HG02610 (cell line): ENCODE data around the gene STK10.
"Not testable (repeated sequence)": the region's sequence is repeated elsewhere in the genome, so short reads cannot be mapped to it uniquely, and the experiment has no call there.

ENCODE experiments used
- ATAC-seq: cut with Tn5 transposase; IDR thresholded peaks from one replicate; pipeline ENCODE4 v1.9.1; 2021; ENCODE audit warnings: mild to moderate bottlenecking, moderate library complexity; ENCODE audit not compliant: unreplicated experiment

Gene STK10

DNA sequence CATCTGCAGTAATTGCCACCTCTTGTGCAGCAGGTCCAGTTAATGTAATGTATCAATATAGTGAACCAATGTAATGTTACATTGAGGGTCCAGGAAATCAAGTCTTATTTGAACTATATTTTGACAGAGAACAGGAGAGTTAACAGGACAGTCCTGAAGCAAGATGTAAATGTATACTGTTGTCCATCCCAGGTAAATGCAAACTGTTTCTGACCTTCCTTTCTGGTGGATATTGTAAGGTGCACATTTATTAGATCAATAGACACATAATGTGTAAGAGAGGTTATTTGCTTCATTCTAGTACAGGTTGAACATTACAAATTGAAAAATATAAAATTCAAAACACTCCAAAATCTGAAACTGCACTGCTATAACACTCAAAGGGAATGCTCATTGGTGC lies 158.1 kb downstream of the STK10 start:
- ATAC-seq: no peak

DNA sequence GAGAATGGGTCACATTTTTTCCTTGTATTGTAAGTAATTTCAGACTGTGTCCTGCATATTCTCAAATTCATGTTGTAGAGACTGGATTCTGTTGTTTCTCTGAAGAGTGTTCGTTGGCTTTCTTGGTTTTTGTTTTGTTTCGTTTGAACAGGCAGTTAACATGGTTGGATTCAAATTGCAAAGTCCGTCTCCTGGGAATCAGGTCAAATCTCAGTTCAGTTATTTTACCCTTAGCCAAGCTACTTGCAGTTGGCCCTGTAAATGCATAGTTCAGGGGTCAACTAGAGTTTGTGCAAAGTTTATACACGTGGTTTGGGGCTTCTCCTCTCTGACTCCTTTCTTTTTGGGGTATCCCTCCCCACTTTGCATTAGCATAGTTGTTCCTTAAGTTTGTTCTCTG lies 159.9 kb downstream of the STK10 start:
- no peak for ATAC-seq

DNA sequence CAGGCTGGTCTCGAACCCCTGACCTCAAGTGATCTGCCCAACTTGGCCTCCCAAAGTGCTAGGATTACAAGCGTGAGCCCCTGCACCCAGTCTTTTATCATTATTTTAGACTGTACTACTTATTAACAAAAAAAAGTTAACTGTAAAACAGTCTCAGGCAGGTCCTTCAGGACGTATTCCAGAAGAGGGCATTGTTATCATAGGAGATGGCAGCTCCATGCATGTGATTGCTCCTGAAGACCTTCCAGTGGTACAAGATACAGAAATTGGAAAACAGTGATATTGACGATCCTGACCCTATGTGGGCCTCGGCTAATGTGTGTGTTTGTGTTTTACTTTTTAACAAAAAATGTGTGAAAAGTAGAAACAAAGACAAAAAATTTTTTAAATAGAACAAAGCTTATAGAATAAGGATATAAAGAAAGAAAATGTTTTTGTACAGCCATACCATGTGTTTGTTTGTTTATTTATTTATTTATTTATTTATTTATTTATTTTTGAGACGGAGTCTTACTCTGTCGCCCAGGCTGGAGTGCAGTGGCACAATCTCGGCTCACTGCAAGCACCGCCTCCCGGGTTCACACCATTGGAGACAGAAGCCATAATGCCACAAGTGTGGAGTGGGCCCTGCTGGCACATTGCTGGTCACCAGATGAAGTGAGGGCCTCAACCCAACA lies 167.8 kb downstream of the STK10 start:
- ATAC-seq: not testable (repeated sequence)

DNA sequence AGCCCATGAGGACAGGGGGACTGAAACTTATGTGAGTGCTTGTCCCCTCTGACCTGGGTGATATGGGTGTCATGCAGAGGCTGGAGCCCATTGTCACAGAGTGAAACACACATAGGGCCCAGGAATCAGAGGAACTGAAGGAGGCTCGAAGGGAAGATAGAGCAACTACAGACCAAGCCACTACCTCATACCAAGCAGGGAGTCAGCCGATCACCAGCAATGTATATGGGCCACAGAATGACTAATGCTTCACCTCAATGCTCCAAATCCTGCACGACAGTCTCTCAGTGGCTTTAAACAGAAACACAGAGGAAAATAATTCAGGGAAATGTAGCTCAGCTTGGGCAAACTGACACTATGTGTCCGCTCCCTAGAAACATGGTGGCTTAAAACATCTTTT lies 172.7 kb downstream of the STK10 start:
- ATAC-seq: no peak

DNA sequence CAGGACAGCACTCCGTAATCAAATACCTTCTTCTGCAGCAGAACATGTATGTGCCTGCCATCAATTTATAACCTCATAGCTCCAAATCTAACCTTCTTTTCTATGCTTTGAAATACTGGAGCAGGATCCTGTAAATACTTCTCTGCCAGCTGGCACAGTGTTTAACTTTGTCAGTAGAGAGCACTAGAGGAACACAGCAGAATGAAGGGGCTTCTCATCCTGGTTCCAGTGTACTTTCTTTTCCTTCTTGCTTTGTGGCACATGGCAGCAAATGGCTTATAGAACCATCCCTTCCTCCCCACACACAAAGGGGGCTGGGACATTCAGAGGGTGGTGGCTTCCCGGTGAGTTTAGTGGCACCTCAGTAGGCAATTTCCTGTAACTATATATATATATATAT lies 177.7 kb downstream of the STK10 start:
- ATAC-seq: no peak

DNA sequence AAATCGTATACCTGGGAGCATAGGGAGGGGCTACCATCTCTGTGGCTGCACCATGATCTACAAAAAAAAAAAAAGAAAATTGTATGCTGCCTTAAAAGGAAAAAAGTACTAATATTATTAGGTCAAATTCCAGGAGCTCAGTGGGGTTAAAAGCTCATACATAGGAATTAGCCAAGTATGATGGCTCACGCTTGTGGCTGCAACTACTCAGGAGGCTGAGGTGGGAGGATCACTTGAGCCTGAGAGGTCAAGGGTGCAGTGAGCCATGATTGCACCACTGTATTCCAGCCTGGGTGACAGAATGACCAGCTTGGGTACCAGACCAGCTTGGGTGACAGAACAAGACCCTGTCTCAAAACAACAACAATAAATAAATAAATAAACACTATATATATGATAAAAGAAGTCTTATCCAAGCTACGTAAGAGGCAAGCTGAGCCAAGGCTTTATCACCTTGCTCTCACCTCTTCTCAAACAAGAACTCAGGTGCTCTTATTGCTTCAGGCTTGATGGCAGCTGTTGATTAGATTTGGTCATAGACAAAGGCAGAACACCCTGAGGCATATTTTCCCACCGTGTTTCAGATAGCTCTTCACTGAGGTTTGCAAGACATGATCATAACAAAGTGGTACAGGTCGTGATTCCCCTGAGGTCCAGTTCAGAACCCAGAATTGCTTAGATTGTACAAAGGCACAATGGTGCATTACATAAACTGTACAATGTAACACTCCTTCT lies 178.3 kb downstream of the STK10 start:
- no peak for ATAC-seq

DNA sequence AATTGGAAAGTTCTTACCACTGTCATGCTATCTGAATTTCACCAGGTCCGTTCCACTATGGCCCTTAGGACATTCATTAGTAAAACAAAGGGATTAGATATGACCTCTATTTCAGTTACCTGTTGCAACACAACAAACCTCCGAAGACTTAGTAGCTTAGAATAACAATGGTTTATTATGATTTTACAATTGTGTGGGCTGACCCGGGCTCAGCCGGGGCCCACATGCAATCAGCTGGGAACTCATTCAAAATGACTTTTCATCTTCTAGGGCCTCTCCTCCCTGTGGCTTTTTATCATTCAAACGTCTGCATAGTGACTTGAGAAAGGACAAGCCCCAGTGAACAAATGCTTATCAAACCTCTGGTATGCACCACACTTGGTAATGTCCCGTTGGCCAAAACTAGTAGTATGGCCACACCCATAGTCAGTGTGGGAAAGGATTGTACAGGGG lies 179.3 kb downstream of the STK10 start:
- no peak for ATAC-seq

DNA sequence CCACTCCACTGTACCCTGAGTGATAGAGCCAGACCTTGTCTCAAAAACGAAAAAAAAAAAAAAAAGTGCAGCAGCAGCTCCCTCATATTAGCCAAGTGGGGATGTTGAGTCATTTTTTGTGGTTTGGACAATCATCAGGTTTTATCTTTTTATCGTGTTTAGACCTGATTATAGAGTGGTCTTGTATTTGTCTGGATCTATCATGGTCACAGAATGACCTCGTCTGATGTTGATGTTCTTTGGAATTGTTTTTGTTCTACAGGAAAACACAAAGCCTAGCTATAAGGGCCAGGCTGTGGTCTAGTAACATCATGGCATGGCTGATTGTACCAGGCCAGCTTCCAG lies 179.9 kb downstream of the STK10 start:
- no peak for ATAC-seq

DNA sequence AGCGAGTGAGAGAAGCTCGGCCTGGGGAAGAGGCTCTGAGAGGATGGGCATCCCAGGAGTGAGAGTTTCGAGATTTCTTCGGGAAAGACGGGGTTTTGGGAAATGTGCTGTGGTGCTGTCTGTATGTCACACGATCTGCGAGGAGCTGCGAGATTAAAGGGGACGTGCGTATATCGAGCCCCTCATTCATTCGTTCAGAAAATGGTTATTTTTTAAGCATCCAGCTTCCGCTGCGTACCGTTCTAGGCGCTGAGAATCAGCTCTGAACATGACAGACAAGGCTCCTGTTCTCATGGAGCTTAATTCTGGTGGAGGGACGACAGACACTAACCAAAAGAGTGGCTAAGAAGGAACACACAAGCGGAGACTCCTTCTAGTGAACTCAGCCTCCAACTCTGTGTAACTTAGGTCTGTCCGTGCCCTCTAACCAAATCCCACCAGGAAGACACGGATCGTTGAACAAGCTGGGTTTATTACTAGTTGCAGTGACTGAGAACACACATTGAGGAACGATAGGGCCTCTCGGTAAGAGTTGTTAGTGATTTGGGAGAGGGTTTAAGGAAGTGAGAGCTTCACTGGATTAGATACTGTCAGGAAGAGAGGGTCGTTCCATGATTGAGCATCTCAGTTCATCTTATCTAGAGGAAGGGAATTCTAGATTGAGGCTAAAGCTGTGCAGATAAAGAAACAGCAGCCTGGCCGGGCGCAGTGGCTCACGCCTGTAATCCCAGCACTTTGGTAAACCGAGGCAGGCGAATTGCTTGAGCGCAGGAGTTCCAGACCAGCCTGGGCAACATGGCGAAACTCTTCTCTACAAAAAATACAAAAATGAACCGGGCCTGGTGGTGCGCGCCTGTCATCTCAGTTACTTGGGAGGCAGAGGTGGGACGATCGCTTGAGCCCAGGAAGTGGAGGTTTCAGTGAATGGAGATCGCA lies 180.6 kb downstream of the STK10 start:
- ATAC-seq: no peak

DNA sequence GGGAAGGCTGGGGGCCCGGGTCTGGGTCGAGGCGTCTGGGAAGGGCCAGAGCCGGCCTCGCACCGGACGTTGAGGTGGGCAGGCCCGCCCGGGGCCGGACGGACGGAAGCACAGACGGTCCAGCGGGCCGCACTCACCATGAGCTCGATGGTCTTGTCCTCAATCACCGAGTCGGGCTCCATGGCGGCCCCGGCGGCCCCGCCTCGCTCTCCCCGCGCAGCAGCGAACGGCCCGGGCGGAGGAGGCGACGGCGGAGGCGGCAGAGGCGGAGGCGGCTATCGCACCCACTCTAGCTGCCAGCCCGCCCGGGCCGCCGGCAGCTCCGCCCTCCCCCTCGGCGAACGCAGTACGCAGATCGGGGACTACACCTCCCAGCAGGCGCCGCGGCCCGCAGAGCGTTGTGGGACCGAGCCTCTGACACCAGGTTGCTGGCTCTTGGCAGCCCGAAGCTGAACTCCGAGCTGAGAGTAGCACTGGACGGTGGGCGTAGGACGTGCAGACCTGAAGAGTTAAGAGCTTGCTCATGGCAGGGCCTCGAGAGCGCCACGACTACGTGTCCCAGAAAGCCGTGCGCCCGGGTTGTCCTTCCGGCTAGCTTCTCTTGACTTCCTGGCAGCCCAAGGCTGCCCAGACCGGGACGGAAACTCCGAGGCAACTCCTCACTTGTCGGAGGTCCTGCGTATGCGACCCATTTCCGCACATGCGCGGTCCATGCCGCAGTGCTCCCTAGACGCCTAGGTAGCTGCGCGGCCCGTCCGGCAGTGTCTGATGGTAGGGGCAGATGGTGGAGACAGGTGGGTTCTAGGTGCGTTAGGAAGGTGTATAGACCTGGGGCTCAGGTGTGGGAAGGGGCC lies 181.5 kb downstream of the STK10 start, which contains the start of gene FBXW11:
FBXW11 (minus strand) TSS at position 318 of the 854 bp plus-strand sequence; CDS start at position 182, 136 bp downstream.
- ATAC-seq: peak; percentile 82

DNA sequence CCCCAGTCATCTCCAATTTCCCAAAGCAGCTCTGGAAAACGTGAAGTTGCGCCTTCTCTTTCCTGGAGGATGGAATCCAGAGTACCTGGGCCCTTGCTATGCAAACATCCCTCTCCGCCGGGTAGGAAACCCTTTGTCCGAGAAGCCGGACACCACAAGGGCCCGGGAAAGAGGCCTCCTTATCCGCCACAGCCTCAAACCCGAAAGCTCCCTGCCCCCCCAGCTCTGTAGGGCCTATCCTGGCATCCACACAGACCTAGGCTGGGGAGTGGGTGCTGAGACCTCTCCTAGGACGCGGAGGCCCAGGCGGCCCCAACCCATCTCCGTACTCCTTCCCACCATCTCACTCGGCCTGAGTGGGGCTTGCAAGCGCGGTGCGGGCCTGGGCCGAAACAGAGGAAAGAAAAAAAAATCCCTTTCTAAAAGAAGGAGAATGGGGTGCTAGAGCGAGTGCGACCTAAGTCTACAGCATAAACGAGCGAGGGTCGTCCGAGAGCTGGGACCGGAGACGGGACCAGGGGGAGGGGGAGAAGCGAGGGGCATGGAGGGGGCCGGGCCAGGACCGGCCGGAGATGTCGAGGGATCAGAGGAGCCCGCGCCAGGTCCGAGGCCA lies 182.2 kb downstream of the STK10 start:
- ATAC-seq: peak; percentile 0

DNA sequence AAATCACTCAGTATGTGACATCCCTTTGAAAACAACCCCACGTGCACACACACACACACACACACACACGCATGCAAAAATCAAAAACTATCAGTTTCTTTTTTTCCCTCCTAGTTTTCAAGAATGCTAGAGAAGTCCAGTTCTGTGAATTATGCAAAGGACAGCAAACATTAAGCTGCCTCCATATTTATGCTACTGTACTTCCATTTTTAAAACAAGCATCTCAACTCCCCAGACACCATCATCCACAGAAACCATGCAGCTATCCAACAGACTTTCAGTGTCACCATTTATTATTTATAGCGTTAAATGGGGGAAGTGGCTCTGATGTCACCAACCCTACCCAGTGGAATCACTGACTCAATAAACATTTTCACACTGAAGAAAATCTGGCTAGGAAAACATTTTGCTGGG lies 183.2 kb downstream of the STK10 start:
- no peak for ATAC-seq

DNA sequence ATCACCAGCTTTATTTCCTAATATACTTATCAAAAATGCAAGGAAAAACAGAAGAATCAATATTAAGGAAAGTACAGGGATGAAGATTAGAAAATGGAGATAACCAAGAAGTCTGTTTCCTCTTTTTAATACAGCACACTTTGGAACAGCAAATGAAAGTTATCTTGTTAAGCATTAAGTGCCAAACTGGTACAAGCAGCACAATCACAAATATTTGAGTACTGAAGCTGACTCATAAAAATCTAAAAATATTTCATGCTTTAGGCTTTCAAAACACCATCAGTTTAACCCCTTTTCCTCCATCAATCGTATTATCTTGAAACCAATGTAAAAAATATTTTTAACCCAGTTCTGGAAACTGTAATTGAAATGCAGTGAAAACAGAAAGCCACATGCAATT lies 184.3 kb downstream of the STK10 start:
- ATAC-seq: no peak

DNA sequence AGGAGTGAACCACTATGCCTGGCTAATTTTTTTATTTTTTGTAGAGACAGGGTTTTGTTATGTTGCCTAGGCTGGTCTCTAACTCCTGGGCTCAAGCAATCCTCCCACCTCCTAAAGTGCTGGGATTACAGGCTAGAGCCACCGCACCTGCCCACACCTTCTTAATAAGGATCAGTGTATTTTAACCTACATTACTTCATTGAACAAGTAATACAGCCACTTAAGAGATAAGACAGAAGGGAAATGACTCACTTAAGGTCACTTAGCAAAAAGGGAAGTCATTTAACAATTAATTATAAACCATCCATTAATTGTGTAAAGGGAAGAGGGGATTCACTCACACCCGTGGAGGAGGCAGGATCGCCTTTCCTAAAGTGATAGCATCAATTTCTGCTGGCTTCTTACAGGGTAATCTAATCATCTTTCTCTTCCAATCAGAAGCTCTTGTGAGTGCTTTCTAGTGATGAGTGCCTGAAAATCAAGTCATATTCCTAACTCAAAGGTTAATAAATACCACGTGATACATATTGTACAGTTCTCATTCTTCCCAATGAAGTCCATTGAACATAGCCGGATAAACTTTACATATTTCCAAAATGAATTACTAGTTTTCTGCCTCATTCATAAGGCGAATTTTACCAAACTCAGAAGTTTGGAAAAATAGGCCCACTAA lies 185.0 kb downstream of the STK10 start:
- ATAC-seq: no peak

DNA sequence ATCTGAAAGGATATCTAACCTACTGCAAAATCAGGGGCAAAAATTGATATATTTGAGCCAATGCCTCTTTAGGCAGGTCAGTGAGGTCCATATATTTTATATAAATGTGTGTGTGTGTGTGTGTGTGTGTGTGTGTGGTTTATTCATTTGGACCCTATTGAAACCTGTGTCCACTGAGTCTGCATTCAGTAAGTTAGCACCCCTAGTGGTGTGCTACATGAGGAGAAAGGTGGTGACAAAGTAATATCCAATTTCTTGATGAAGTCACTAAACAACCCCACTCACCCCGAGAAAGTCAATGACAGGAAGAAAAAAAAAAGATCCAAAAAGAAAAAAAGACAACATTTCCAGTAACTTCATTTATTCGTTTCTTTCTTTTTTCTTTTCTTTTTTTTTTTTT lies 185.7 kb downstream of the STK10 start:
- no peak for ATAC-seq

DNA sequence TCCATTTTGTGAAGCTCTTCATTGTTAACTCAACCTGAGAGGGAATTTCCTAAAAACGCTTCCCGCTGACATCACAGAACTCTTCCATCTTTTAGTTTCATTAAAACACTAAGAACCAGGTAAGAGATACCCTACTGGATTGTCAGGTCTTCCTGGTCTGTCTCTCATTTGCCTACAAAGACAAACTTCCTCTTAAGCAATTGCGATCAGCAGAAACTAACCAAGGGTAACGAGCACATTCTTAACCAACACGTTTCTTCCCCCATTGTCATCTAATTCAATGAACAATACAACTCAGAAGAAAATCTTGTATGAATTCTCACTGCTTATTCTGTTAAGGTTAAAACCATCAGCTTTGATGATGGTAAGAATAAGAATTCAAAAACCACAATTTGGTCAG lies 188.1 kb downstream of the STK10 start:
- ATAC-seq: no peak

DNA sequence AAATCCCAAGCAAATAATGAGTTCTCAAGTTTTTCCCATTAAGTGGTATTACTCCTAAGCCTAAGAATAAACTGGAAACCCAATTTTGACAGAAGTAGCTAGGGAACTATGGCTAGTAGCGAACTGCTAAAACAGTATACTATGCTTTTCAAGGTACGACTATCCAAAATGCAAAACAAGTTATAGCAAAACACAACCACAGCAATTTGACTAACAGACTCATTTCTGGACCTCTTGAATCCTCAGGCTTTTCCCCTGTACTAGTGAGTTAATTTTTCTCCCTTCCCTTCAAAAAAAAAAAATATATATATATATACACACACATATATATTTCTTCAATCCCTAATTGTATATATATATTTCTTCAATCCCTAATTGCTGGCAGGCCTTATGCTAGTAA lies 188.9 kb downstream of the STK10 start:
- ATAC-seq: no peak

DNA sequence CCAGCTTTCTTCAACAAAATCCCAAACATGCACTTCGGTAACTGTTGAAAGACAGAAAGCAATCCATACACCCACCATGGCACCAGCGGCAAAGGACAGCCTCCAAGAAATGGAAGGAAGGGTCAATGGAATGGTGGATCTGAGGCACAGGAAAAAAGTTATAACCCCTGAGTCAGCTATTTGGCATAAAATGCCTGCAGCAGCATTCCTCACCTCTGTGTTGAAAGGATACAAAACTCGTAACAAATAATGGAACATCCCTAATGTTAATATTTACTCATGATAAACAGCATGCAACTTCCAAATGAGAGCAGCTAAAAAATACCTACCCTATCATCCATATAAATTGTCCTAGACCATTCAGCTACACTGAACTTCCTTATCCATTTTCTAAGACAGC lies 191.0 kb downstream of the STK10 start:
- no peak for ATAC-seq

DNA sequence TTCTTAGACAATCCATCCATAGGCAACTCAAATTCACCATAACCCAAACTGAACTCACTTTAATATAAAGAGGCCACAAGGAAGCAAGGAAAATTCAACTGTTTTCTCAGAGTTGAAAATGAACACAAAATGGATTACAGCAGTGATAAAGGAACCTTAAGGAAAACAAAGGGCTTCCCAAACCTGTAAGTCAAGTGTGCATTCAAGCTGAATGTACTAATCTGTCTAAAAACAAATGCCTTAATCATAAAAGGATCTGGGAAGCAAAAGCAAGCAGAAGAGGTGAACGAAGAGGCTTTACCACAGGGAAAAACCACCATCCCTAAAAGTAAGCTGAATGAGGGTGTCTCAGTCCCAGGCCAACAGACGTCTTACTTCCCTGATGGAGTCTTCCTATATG lies 195.2 kb downstream of the STK10 start:
- no peak for ATAC-seq

DNA sequence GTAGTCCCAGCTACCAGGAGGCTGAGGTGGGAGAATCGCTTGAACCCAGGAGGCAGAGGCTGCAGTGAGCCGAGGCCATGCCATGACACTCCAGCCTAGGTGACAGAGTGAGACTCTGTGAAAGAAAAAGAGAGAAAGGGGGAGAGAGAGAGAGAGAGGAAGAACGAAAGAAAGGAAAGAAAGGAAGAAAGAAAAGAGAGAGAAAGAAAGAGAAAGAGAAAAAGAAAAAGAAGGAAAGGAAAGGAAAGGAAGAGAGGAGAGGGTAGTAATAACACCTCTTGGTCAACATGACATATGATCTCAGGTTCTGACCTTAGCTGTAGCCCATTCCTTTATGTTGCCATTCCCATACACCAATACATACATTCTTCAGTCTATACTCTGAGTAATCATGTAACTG lies 195.7 kb downstream of the STK10 start:
- no peak for ATAC-seq
